ENCODE measurements around the gene CAST.
"Not testable (repeated sequence)": the region's sequence is repeated elsewhere in the genome, so short reads cannot be mapped to it uniquely, and the experiment has no call there.

The CAST gene

GRCh38 chr5:96661855-96662724 lies at the start of gene CAST:
TSS of gene CAST (plus strand) at chr5:96662376. CDS start at chr5:96662423, 47 bp downstream.
- peak; percentile 95 for DNase-seq (ENCODE audit: low read depth)

- DNase-seq (ENCODE audit: low read depth): peak; percentile 95
Observed at GRCh38 chr5:96614110-96614691, 48.0 kb upstream of the CAST start.

GRCh38 chr5:96615223-96615622 lies 47.0 kb upstream of the CAST start:
- DNase-seq (ENCODE audit: low read depth): peak; percentile 45

- DNase-seq (ENCODE audit: low read depth): no peak
Observed at GRCh38 chr5:96616801-96617200, 45.4 kb upstream of the CAST start.

GRCh38 chr5:96618311-96619016 lies 43.7 kb upstream of the CAST start:
- DNase-seq (ENCODE audit: low read depth): not testable (repeated sequence)

GRCh38 chr5:96619946-96620345 lies 42.2 kb upstream of the CAST start:
- no peak for DNase-seq (ENCODE audit: low read depth)

GRCh38 chr5:96624596-96624995 lies 37.6 kb upstream of the CAST start:
- DNase-seq (ENCODE audit: low read depth): no peak

GRCh38 chr5:96625365-96625764 lies 36.8 kb upstream of the CAST start:
- DNase-seq (ENCODE audit: low read depth): no peak

GRCh38 chr5:96626956-96627355 lies 35.2 kb upstream of the CAST start:
- peak; percentile 97 for DNase-seq (ENCODE audit: low read depth)

- no peak for DNase-seq (ENCODE audit: low read depth)
Observed at GRCh38 chr5:96627792-96628398, 34.3 kb upstream of the CAST start.

GRCh38 chr5:96628406-96628805 lies 33.8 kb upstream of the CAST start:
- DNase-seq (ENCODE audit: low read depth): no peak

GRCh38 chr5:96629774-96630173 lies 32.4 kb upstream of the CAST start:
- DNase-seq (ENCODE audit: low read depth): peak; percentile 99

- peak; percentile 81 for DNase-seq (ENCODE audit: low read depth)
Observed at GRCh38 chr5:96633820-96634219, 28.4 kb upstream of the CAST start.

- no peak for DNase-seq (ENCODE audit: low read depth)
Observed at GRCh38 chr5:96634881-96635280, 27.3 kb upstream of the CAST start.

GRCh38 chr5:96636046-96636445 lies 26.1 kb upstream of the CAST start:
- no peak for DNase-seq (ENCODE audit: low read depth)

GRCh38 chr5:96636594-96636993 lies 25.6 kb upstream of the CAST start:
- no peak for DNase-seq (ENCODE audit: low read depth)

- no peak for DNase-seq (ENCODE audit: low read depth)
Observed at GRCh38 chr5:96637196-96637595, 25.0 kb upstream of the CAST start.

GRCh38 chr5:96638561-96638960 lies 23.6 kb upstream of the CAST start:
- no peak for DNase-seq (ENCODE audit: low read depth)

- no peak for DNase-seq (ENCODE audit: low read depth)
Observed at GRCh38 chr5:96640696-96641095, 21.5 kb upstream of the CAST start.

GRCh38 chr5:96641368-96642280 lies 20.6 kb upstream of the CAST start:
- DNase-seq (ENCODE audit: low read depth): no peak

GRCh38 chr5:96642281-96642640 lies 19.9 kb upstream of the CAST start:
- DNase-seq (ENCODE audit: low read depth): no peak

GRCh38 chr5:96645091-96645490 lies 17.1 kb upstream of the CAST start:
- DNase-seq (ENCODE audit: low read depth): no peak

Measured in iris pigment epithelial cell (primary cell).